CD8-positive, alpha-beta memory T cell (primary cell): ENCODE data around the gene SLC37A1. TPM values are rescaled to one million over a fixed set of nuclear protein-coding genes. Genes with fewer than 3 reads are reported as not detected.
A peak's percentile ranks its signal among the peaks of the same experiment; 100 is the strongest.
"Not testable (repeated sequence)": the region's sequence is repeated elsewhere in the genome, so short reads cannot be mapped to it uniquely, and the experiment has no call there.

Experiments
- CTCF ChIA-PET: fragments of 350-600 bp; sonication (Branson Sonifier 250); formaldehyde crosslinking; loops from one replicate; lab custom pipeline; 2021; ENCODE audit warnings: antibody characterized with exemption; lab: Charles Lee
- POLR2A ChIA-PET: fragments of 350-600 bp; sonication (Branson Sonifier 250); formaldehyde crosslinking; loops from one replicate; lab custom pipeline; 2021; ENCODE audit warnings: antibody characterized with exemption; lab: Charles Lee
- DNase-seq, 5 donors: peaks; one replicate each; pipeline versions ENCODE4 v3.0.0 to v3.0.0-alpha.2; 2020 to 2022; ENCODE audit warnings: mixed read lengths in 1 of 5
- H3K27ac ChIP-seq: one replicate; pipeline ENCODE4 v1.7.0; 2013; ENCODE audit warnings: low read depth, mild to moderate bottlenecking, low read length, moderate library complexity
- H3K27me3 ChIP-seq: 2 replicates; pipeline ENCODE4 v1.7.0; 2013; ENCODE audit warnings: low read length, mild to moderate bottlenecking; ENCODE audit not compliant: insufficient read depth, poor library complexity, severe bottlenecking
- H3K36me3 ChIP-seq: 2 replicates; pipeline ENCODE4 v1.7.0; 2013; ENCODE audit warnings: mild to moderate bottlenecking, low read length, moderate library complexity; ENCODE audit not compliant: insufficient read depth
- H3K4me1 ChIP-seq: 2 replicates; pipeline ENCODE4 v1.7.0; 2013; ENCODE audit warnings: mild to moderate bottlenecking, low read length, moderate library complexity; ENCODE audit not compliant: insufficient read depth
- H3K4me3 ChIP-seq: 2 replicates; pipeline ENCODE4 v1.7.0; 2013; ENCODE audit warnings: mild to moderate bottlenecking, low read length
- H3K9me3 ChIP-seq: 2 replicates; pipeline ENCODE4 v1.7.0; 2013; ENCODE audit warnings: mild to moderate bottlenecking, low read length
- H3K27ac Mint-ChIP-seq, 8 donors: one replicate each; pipeline ENCODE4 v1.8.0; 2020 to 2021; ENCODE audit warnings: mixed read lengths in 8 of 8, mild to moderate bottlenecking in 6 of 8, inconsistent platforms in 3 of 8, moderate library complexity in 3 of 8
- H3K27me3 Mint-ChIP-seq, 2 donors: one replicate each; pipeline ENCODE4 v1.8.0; 2020 to 2021; ENCODE audit warnings: mixed read lengths in 2 of 2, mild to moderate bottlenecking in 1 of 2, moderate library complexity in 1 of 2
- H3K36me3 Mint-ChIP-seq, 3 donors: one replicate each; pipeline ENCODE4 v1.8.0; 2020 to 2021; ENCODE audit warnings: mixed read lengths in 3 of 3, inconsistent platforms in 1 of 3, mild to moderate bottlenecking in 1 of 3
- H3K4me1 Mint-ChIP-seq, 3 donors: one replicate each; pipeline ENCODE4 v1.8.0; 2020 to 2021; ENCODE audit warnings: mixed read lengths in 3 of 3, inconsistent platforms in 1 of 3, mild to moderate bottlenecking in 1 of 3
- H3K4me3 Mint-ChIP-seq, 7 donors: one replicate each; pipeline ENCODE4 v1.8.0; 2020 to 2021; ENCODE audit warnings: mixed read lengths in 7 of 7, mild to moderate bottlenecking in 6 of 7, moderate library complexity in 4 of 7, inconsistent platforms in 2 of 7
- H3K9me3 Mint-ChIP-seq, 5 donors: one replicate each; pipeline ENCODE4 v1.8.0; 2020 to 2022; ENCODE audit warnings: mixed read lengths in 5 of 5, mild to moderate bottlenecking in 3 of 5, moderate library complexity in 2 of 5, inconsistent platforms in 1 of 5
- polyA plus RNA-seq: library from polyadenylated mRNA; unstranded; fragments of 300-500 nt; fragmentation: Illumina TruSeq; gene quantifications from one replicate; pipeline ENCODE4 v1.2.3, GENCODE V29; 2021
- total RNA-seq, 2 experiments: library from RNA; stranded (reverse); gene quantifications; one replicate each; pipeline ENCODE4 v1.2.3, GENCODE V29; 2021

SLC37A1 gene
- total and polyA plus RNA-seq, 3 experiments from 2014 or later, result 6.5 to 16.9 (median 16.6) TPM

- Histone ChIP-seq H3K27me3 (peaks cover 4% of the 10 kb centered on the region), H3K9me3 (no peaks in the 10 kb centered on the region), H3K4me1 (peaks cover 30% of the 10 kb centered on the region), H3K4me3 (peak overlapping the region; percentile 42), H3K27ac (no peak overlapping the region), H3K36me3 (no peaks in the 10 kb centered on the region)
- Mint-ChIP-seq H3K4me1 (peaks cover 0 to 9% (median 2%) of the 10 kb centered on the region in 3 donors), H3K27ac (no peak overlapping the region), H3K9me3 (peaks cover 0 to 12% (median 6%) of the 10 kb centered on the region in 5 donors), H3K36me3 (peaks cover 0 to 8% (median 0%) of the 10 kb centered on the region in 3 donors), H3K4me3 (no peak overlapping the region), H3K27me3 (peaks cover 8 to 21% of the 10 kb centered on the region in 2 donors)
- ChIA-PET POLR2A (interaction anchor here (1.1 kb wide), 1 partner anchor 70 kb away, joined by 3 read pairs; no protein-coding TSS in a partner anchor), CTCF (interaction anchor here (1.0 kb wide), 1 partner anchor 22 kb away, joined by 4 read pairs; no protein-coding TSS in a partner anchor)
- DNase-seq, result peak; percentile 29 to 70 (median 44)
Observed at GRCh38 chr21:42614811-42615351, 101.2 kb downstream of the SLC37A1 start.

GRCh38 chr21:42615377-42615776 lies 101.7 kb downstream of the SLC37A1 start:
- Histone ChIP-seq H3K4me1 (peaks cover 30% of the 10 kb centered on the region), H3K4me3 (peak overlapping the region; percentile 42)
- not testable (repeated sequence) for H3K36me3 ChIP-seq, H3K9me3 ChIP-seq, H3K27ac ChIP-seq, H3K4me1 Mint-ChIP-seq, H3K4me3 Mint-ChIP-seq, H3K27ac Mint-ChIP-seq, H3K27me3 ChIP-seq, H3K36me3 Mint-ChIP-seq
- Mint-ChIP-seq H3K27me3 (peaks cover 8 to 25% of the 10 kb centered on the region in 2 donors), H3K9me3 (peaks cover 0 to 11% (median 6%) of the 10 kb centered on the region in 5 donors)
- CTCF ChIA-PET, result interaction anchor here (1.0 kb wide), 1 partner anchor 22 kb away, joined by 4 read pairs; no protein-coding TSS in a partner anchor
- POLR2A ChIA-PET, result interaction anchor here (1.1 kb wide), 1 partner anchor 69 kb away, joined by 3 read pairs; no protein-coding TSS in a partner anchor
- peak in 1 of 5 donors; percentile 17 for DNase-seq

GRCh38 chr21:42615924-42616323 lies 102.3 kb downstream of the SLC37A1 start:
- peaks cover 8 to 27% of the 10 kb centered on the region in 2 donors for H3K27me3 Mint-ChIP-seq
- POLR2A ChIA-PET, result no interaction called here

GRCh38 chr21:42616446-42616845 lies 102.8 kb downstream of the SLC37A1 start:
- Histone ChIP-seq H3K4me3 (peak overlapping the region; percentile 26), H3K36me3 (no peaks in the 10 kb centered on the region), H3K27ac (no peak overlapping the region), H3K27me3 (peaks cover 4% of the 10 kb centered on the region), H3K9me3 (no peaks in the 10 kb centered on the region), H3K4me1 (peaks cover 30% of the 10 kb centered on the region)
- peak in 2 of 5 donors; percentile 39 to 46 for DNase-seq
- peaks cover 0 to 11% (median 6%) of the 10 kb centered on the region in 5 donors for H3K9me3 Mint-ChIP-seq
- peaks cover 0 to 8% (median 0%) of the 10 kb centered on the region in 3 donors for H3K36me3 Mint-ChIP-seq
- H3K27ac Mint-ChIP-seq, result no peak overlapping the region
- CTCF ChIA-PET, result no interaction called here
- peaks cover 9 to 31% of the 10 kb centered on the region in 2 donors for H3K27me3 Mint-ChIP-seq
- H3K4me3 Mint-ChIP-seq, result no peak overlapping the region
- H3K4me1 Mint-ChIP-seq, result peaks cover 0 to 3% (median 2%) of the 10 kb centered on the region in 3 donors
- POLR2A ChIA-PET, result no interaction called here

More at GRCh38 chr21:42615924-42616323, 102.3 kb downstream of the SLC37A1 start:
- no peaks in the 10 kb centered on the region for H3K9me3 ChIP-seq
- no peak overlapping the region for H3K27ac Mint-ChIP-seq
- H3K4me3 ChIP-seq, result peak overlapping the region; percentile 26
- peaks cover 0 to 11% (median 6%) of the 10 kb centered on the region in 5 donors for H3K9me3 Mint-ChIP-seq
- H3K4me3 Mint-ChIP-seq, result no peak overlapping the region
- H3K4me1 ChIP-seq, result peaks cover 30% of the 10 kb centered on the region
- H3K27ac ChIP-seq, result no peak overlapping the region
- DNase-seq, result no peak
- peaks cover 0 to 3% (median 2%) of the 10 kb centered on the region in 3 donors for H3K4me1 Mint-ChIP-seq
- H3K36me3 Mint-ChIP-seq, result peaks cover 0 to 8% (median 0%) of the 10 kb centered on the region in 3 donors
- CTCF ChIA-PET, result no interaction called here
- no peaks in the 10 kb centered on the region for H3K36me3 ChIP-seq
- H3K27me3 ChIP-seq, result peaks cover 4% of the 10 kb centered on the region

GRCh38 chr21:42616941-42617340 lies 103.3 kb downstream of the SLC37A1 start:
- H3K4me3 ChIP-seq, result peak overlapping the region; percentile 26
- Mint-ChIP-seq H3K27me3 (peaks cover 12 to 36% of the 10 kb centered on the region in 2 donors), H3K4me3 (no peak overlapping the region), H3K36me3 (peaks cover 0 to 7% (median 0%) of the 10 kb centered on the region in 3 donors), H3K9me3 (peaks cover 0 to 9% (median 6%) of the 10 kb centered on the region in 5 donors), H3K27ac (no peak overlapping the region), H3K4me1 (peaks cover 0 to 3% (median 2%) of the 10 kb centered on the region in 3 donors)
- CTCF ChIA-PET, result no interaction called here
- H3K4me1 ChIP-seq, result peaks cover 30% of the 10 kb centered on the region
- no peaks in the 10 kb centered on the region for H3K9me3 ChIP-seq
- DNase-seq, result no peak
- POLR2A ChIA-PET, result no interaction called here
- H3K36me3 ChIP-seq, result no peaks in the 10 kb centered on the region
- peaks cover 4% of the 10 kb centered on the region for H3K27me3 ChIP-seq
- no peak overlapping the region for H3K27ac ChIP-seq

GRCh38 chr21:42617486-42617885 lies 103.8 kb downstream of the SLC37A1 start:
- Mint-ChIP-seq H3K27me3 (peaks cover 12 to 41% of the 10 kb centered on the region in 2 donors), H3K4me1 (peaks cover 0 to 3% (median 2%) of the 10 kb centered on the region in 3 donors), H3K36me3 (peaks cover 0 to 2% (median 0%) of the 10 kb centered on the region in 3 donors), H3K4me3 (no peak overlapping the region), H3K27ac (no peak overlapping the region), H3K9me3 (peaks cover 0 to 3% (median 2%) of the 10 kb centered on the region in 5 donors)
- Histone ChIP-seq H3K27me3 (peaks cover 4% of the 10 kb centered on the region), H3K4me3 (no peak overlapping the region), H3K4me1 (peaks cover 30% of the 10 kb centered on the region), H3K9me3 (no peaks in the 10 kb centered on the region), H3K27ac (no peak overlapping the region), H3K36me3 (no peaks in the 10 kb centered on the region)
- ChIA-PET CTCF (interaction anchor here (0.7 kb wide), 1 partner anchor 166 kb away, joined by 3 read pairs; no protein-coding TSS in a partner anchor), POLR2A (no interaction called here)
- no peak for DNase-seq

- Mint-ChIP-seq H3K27ac (no peak overlapping the region), H3K36me3 (no peaks in the 10 kb centered on the region), H3K4me1 (peaks cover 0 to under 1% (median 0%) of the 10 kb centered on the region in 3 donors), H3K4me3 (peak overlapping the region in 3 of 7 donors; percentile 6 to 18 (median 10)), H3K27me3 (peaks cover 13 to 45% of the 10 kb centered on the region in 2 donors), H3K9me3 (no peaks in the 10 kb centered on the region)
- Histone ChIP-seq H3K4me3 (no peak overlapping the region), H3K27me3 (peaks cover 4% of the 10 kb centered on the region), H3K36me3 (no peaks in the 10 kb centered on the region), H3K9me3 (no peaks in the 10 kb centered on the region), H3K27ac (no peak overlapping the region), H3K4me1 (peaks cover 30% of the 10 kb centered on the region)
- DNase-seq, result no peak
- CTCF ChIA-PET, result no interaction called here
- POLR2A ChIA-PET, result no interaction called here
Observed at GRCh38 chr21:42618707-42619102, 105.1 kb downstream of the SLC37A1 start.

- H3K27ac ChIP-seq, result no peak overlapping the region
- peaks cover 26% of the 10 kb centered on the region for H3K4me1 ChIP-seq
- peak in 1 of 5 donors; percentile 17 for DNase-seq
- Mint-ChIP-seq H3K9me3 (no peaks in the 10 kb centered on the region), H3K4me3 (no peak overlapping the region), H3K36me3 (no peaks in the 10 kb centered on the region), H3K4me1 (no peaks in the 10 kb centered on the region), H3K27me3 (peaks cover 17 to 47% of the 10 kb centered on the region in 2 donors), H3K27ac (no peak overlapping the region)
- no peaks in the 10 kb centered on the region for H3K9me3 ChIP-seq
- no peak overlapping the region for H3K4me3 ChIP-seq
- H3K27me3 ChIP-seq, result peaks cover 4% of the 10 kb centered on the region
- POLR2A ChIA-PET, result no interaction called here
- H3K36me3 ChIP-seq, result no peaks in the 10 kb centered on the region
- CTCF ChIA-PET, result no interaction called here
Observed at GRCh38 chr21:42619166-42619565, 105.5 kb downstream of the SLC37A1 start.
